Tibial nerve (tissue), 4 donors: ENCODE data around the gene CSPG5. TPM values are rescaled to one million over a fixed set of nuclear protein-coding genes. Genes with fewer than 3 reads are reported as not detected.

ENCODE experiments used
- DNase-seq, 2 donors: peaks; one replicate each; pipeline ENCODE4 v3.0.0-alpha.2; 2019; ENCODE audit warnings: low spot score in 2 of 2
- H3K27ac ChIP-seq, 4 donors: fragments of 200-600 bp; sonication (generic) in 3 of 4; one replicate each; pipeline ENCODE4 v1.5.1; 2017 to 2019; ENCODE audit warnings: mild to moderate bottlenecking in 1 of 4
- H3K27me3 ChIP-seq, 2 donors: fragments of 200-600 bp; sonication (generic) in 1 of 2; one replicate each; pipeline versions ENCODE4 v1.5.1 to v1.6.0; 2017 to 2019
- H3K36me3 ChIP-seq, 3 donors: fragments of 200-600 bp; sonication (generic); one replicate each; pipeline ENCODE4 v1.5.1; 2018 to 2019
- H3K4me1 ChIP-seq, 4 donors: fragments of 200-600 bp; sonication (generic) in 3 of 4; one replicate each; pipeline ENCODE4 v1.5.1; 2017 to 2019
- H3K4me3 ChIP-seq, 4 donors: fragments of 200-600 bp; sonication (generic) in 3 of 4; one replicate each; pipeline ENCODE4 v1.5.1; 2017 to 2019; ENCODE audit warnings: mild to moderate bottlenecking in 1 of 4, moderate library complexity in 1 of 4
- H3K9me3 ChIP-seq, 4 donors: fragments of 200-600 bp; sonication (generic) in 3 of 4; one replicate each; pipeline ENCODE4 v1.5.1; 2017 to 2019
- CTCF ChIP-seq, 5 experiments: fragments of 200-600 bp in 3 of 5; fragments of 450-650 bp in 2 of 5; sonication (generic) in 3 of 5; IDR thresholded peaks; one replicate each; pipeline ENCODE4 v1.5.1; 2016 to 2019; ENCODE audit warnings: antibody characterized with exemption in 5 of 5, mild to moderate bottlenecking in 3 of 5, moderate library complexity in 2 of 5
- EP300 ChIP-seq, 2 donors: sonication (generic); formaldehyde crosslinking; IDR thresholded peaks; one replicate each; pipeline ENCODE4 v1.6.1; 2017; ENCODE audit warnings: antibody characterized with exemption in 2 of 2, mild to moderate bottlenecking in 1 of 2
- POLR2A ChIP-seq, 2 donors: fragments of 450-650 bp; IDR thresholded peaks; one replicate each; pipeline ENCODE4 v1.6.1; 2017; ENCODE audit warnings: antibody characterized with exemption in 2 of 2, mild to moderate bottlenecking in 2 of 2, moderate library complexity in 2 of 2
- WGBS, 2 donors: methylation state at CpG; one replicate each; pipeline ENCODE4 v1.1.5; 2018; 5-methylcytosine and 5-hydroxymethylcytosine counted together
- total RNA-seq, 4 donors: library from RNA; depleted of rRNA; stranded (reverse); fragments of >200 nt; gene quantifications; one replicate each; pipeline ENCODE4 v1.1.0, GENCODE V29; 2016

CSPG5 gene
- 1 to 10 TPM in 1 of 4 donors, under 1 TPM in 2, not detected in 1; under 0.01 to 4.8 (median 0.22) TPM for total RNA-seq

GRCh38 chr3:47578691-47579632 is at the start of gene CSPG5:
CSPG5 (minus strand) TSS chr3:47578865; CDS start chr3:47578693, 172 bp downstream.
- Histone ChIP-seq H3K27me3 (peaks cover 0 to 27% of the 10 kb centered on the region in 2 donors), H3K4me1 (peaks cover 0 to 17% (median 10%) of the 10 kb centered on the region in 4 donors), H3K4me3 (peak within 1 kb of the TSS; percentile 60 to 81 (median 62)), H3K27ac (no peak within 1 kb of the TSS), H3K9me3 (no peaks in the 10 kb centered on the region), H3K36me3 (no peaks in the 10 kb centered on the region)
- TF ChIP-seq EP300 (IDR thresholded peaks at IDR 0.05) (no peak), POLR2A (IDR thresholded peaks at IDR 0.05) (no peak), CTCF (IDR thresholded peaks at IDR 0.05) (no peak)
- DNase-seq = no peak
- 7 to 10% methylated on average over 33 to 68 of the region's 121 CpGs for WGBS, 2 donors

- WGBS, 2 donors = 84 to 90% methylated on average over 6 of the region's 6 CpGs
- no peaks in the 10 kb centered on the region for H3K4me1 ChIP-seq
- DNase-seq = no peak
- TF ChIP-seq POLR2A (IDR thresholded peaks at IDR 0.05) (no peak), EP300 (IDR thresholded peaks at IDR 0.05) (no peak), CTCF (IDR thresholded peaks at IDR 0.05) (no peak)
- no peaks in the 10 kb centered on the region for H3K27me3 ChIP-seq
- H3K4me3 ChIP-seq = no peak overlapping the region
- H3K36me3 ChIP-seq = peaks cover 0 to 69% (median 4%) of the 10 kb centered on the region in 3 donors
- no peaks in the 10 kb centered on the region for H3K9me3 ChIP-seq
- no peak overlapping the region for H3K27ac ChIP-seq
These were observed 49.8 kb upstream of the CSPG5 start for GRCh38 chr3:47628426-47628825.

GRCh38 chr3:47622671-47623461 is 44.2 kb upstream of the CSPG5 start:
- WGBS, 2 donors = 95% methylated on average over 3 of the region's 3 CpGs
- Histone ChIP-seq H3K9me3 (no peaks in the 10 kb centered on the region), H3K27me3 (no peaks in the 10 kb centered on the region), H3K4me3 (no peak overlapping the region), H3K4me1 (no peaks in the 10 kb centered on the region), H3K36me3 (peaks cover 0 to 78% (median 4%) of the 10 kb centered on the region in 3 donors), H3K27ac (no peak overlapping the region)
- DNase-seq = no peak
- no peak for TF ChIP-seq CTCF (IDR thresholded peaks at IDR 0.05)
- no peak for TF ChIP-seq EP300 (IDR thresholded peaks at IDR 0.05)
- TF ChIP-seq POLR2A (IDR thresholded peaks at IDR 0.05) = no peak

- Histone ChIP-seq H3K9me3 (no peaks in the 10 kb centered on the region), H3K27ac (no peak overlapping the region), H3K4me1 (peaks cover 0 to 2% (median 0%) of the 10 kb centered on the region in 4 donors), H3K4me3 (no peak overlapping the region), H3K27me3 (no peaks in the 10 kb centered on the region), H3K36me3 (peaks cover 0 to 78% (median 4%) of the 10 kb centered on the region in 3 donors)
- 63 to 71% methylated on average over 5 of the region's 5 CpGs for WGBS, 2 donors
- DNase-seq = no peak
- TF ChIP-seq EP300 (IDR thresholded peaks at IDR 0.05) (no peak), CTCF (IDR thresholded peaks at IDR 0.05) (no peak), POLR2A (IDR thresholded peaks at IDR 0.05) (no peak)
These were observed 38.7 kb upstream of the CSPG5 start for GRCh38 chr3:47617086-47618010.
